Thymus (tissue), 11 donors: ENCODE data around the gene RASD1. TPM values are rescaled to one million over a fixed set of nuclear protein-coding genes. Genes with fewer than 3 reads are reported as not detected.

Experiments
- DNase-seq, 9 donors: peaks; one replicate each; pipeline ENCODE4 v3.0.0-alpha.2; 2013; ENCODE audit warnings: low spot score in 9 of 9, low read depth in 6 of 9, missing footprints in 1 of 9
- H3K27ac ChIP-seq, 2 donors: one replicate each; pipeline ENCODE4 v1.5.1; 2013; ENCODE audit warnings: control low read depth in 1 of 2, low read depth in 1 of 2, low read length in 1 of 2, mild to moderate bottlenecking in 1 of 2, moderate library complexity in 1 of 2
- H3K27me3 ChIP-seq, 2 donors: one replicate each; pipeline ENCODE4 v1.5.1; 2013; ENCODE audit warnings: low read length in 1 of 2; ENCODE audit not compliant: control insufficient read depth in 2 of 2, insufficient read depth in 1 of 2
- H3K36me3 ChIP-seq, 2 donors: one replicate each; pipeline ENCODE4 v1.5.1; 2013; ENCODE audit warnings: low read length in 1 of 2, mild to moderate bottlenecking in 1 of 2, moderate library complexity in 1 of 2; ENCODE audit not compliant: control insufficient read depth in 2 of 2, insufficient read depth in 2 of 2
- H3K4me1 ChIP-seq, 2 donors: one replicate each; pipeline ENCODE4 v1.5.1; 2013; ENCODE audit warnings: low read length in 2 of 2; ENCODE audit not compliant: control insufficient read depth in 2 of 2, insufficient read depth in 2 of 2
- H3K4me3 ChIP-seq, 2 donors: one replicate each; pipeline ENCODE4 v1.5.1; 2013; ENCODE audit warnings: low read length in 2 of 2, control low read depth in 1 of 2, mild to moderate bottlenecking in 1 of 2
- H3K9me3 ChIP-seq, 2 donors: one replicate each; pipeline ENCODE4 v1.5.1; 2013; ENCODE audit warnings: low read length in 1 of 2, mild to moderate bottlenecking in 1 of 2; ENCODE audit not compliant: control insufficient read depth in 2 of 2, insufficient read depth in 1 of 2
- WGBS: extraction: QIAGEN DNeasy Blood & Tissue Kit; methylation state at CpG from one replicate; pipeline ENCODE4 v1.1.7; 2013; 5-methylcytosine and 5-hydroxymethylcytosine counted together
- polyA plus RNA-seq: library from polyadenylated mRNA; stranded (reverse); fragments of 200-250 nt; gene quantifications from one replicate; pipeline ENCODE4 v1.2.3, GENCODE V29; 2013
- total RNA-seq: library from RNA; stranded (reverse); fragments of 120-200 nt; gene quantifications from one replicate; pipeline ENCODE4 v1.2.4, GENCODE V29; 2013
- donor health status: healthy.

Gene RASD1
- total and polyA plus RNA-seq, 2 donors, result 12.1 to 13.0 TPM

GRCh38 chr17:17508019-17508535, 11.9 kb upstream of the RASD1 start:
- Histone ChIP-seq H3K27me3 (no peaks in the 10 kb centered on the region), H3K4me3 (no peak overlapping the region), H3K27ac (peak overlapping the region in 1 of 2 donors; percentile 32), H3K4me1 (peaks cover 0 to 42% of the 10 kb centered on the region in 2 donors), H3K36me3 (no peaks in the 10 kb centered on the region), H3K9me3 (peaks cover 0 to 2% of the 10 kb centered on the region in 2 donors)
- 95% methylated on average over 11 of the region's 11 CpGs for WGBS
- DNase-seq, result no peak

DNA sequence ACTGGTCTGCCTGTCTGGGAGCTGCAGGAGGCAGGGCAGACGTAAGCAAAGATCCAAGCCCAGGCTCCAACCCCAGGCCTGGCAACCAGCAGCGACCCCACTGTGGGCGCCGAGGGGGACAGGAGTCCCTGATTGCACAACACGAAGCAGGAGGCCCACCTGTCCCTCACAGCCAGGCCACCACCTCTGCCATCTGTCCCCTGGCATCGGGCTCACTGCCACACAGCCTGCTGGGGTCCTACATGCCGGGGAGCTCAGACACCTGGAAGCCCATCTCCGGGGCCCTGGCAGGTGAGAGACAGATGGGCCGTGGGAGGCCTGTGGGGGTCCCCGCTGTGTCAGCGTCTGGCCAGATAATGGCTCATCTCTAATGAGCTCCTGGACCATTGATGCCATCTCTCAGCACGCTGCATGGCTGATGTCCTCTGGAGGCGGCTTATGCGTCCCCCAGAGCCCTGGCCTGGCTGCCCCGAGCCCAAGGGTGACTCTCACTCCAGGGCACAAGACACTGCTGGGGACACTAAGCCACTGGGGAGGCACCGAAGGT, 11.3 kb upstream of the RASD1 start:
- 95% methylated on average over 16 of the region's 16 CpGs for WGBS
- DNase-seq, result no peak
- H3K27ac ChIP-seq, result no peak overlapping the region

GRCh38 chr17:17506893-17507464, 10.8 kb upstream of the RASD1 start:
- Histone ChIP-seq H3K4me1 (peaks cover 0 to 31% of the 10 kb centered on the region in 2 donors), H3K36me3 (no peaks in the 10 kb centered on the region), H3K27ac (no peak overlapping the region), H3K27me3 (no peaks in the 10 kb centered on the region), H3K9me3 (peaks cover 0 to 2% of the 10 kb centered on the region in 2 donors), H3K4me3 (no peak overlapping the region)
- no peak for DNase-seq
- 39% methylated on average over 17 of the region's 17 CpGs for WGBS

More for the DNA sequence above, 11.3 kb upstream of the RASD1 start:
- Histone ChIP-seq H3K36me3 (no peaks in the 10 kb centered on the region), H3K27me3 (no peaks in the 10 kb centered on the region), H3K4me1 (peaks cover 0 to 37% of the 10 kb centered on the region in 2 donors), H3K4me3 (no peak overlapping the region), H3K9me3 (peaks cover 0 to 2% of the 10 kb centered on the region in 2 donors)

- Histone ChIP-seq H3K4me1 (peaks cover 0 to 24% of the 10 kb centered on the region in 2 donors), H3K9me3 (peaks cover 0 to 2% of the 10 kb centered on the region in 2 donors), H3K36me3 (no peaks in the 10 kb centered on the region), H3K4me3 (no peak overlapping the region), H3K27ac (no peak overlapping the region), H3K27me3 (no peaks in the 10 kb centered on the region)
- 96% methylated on average over 22 of the region's 22 CpGs for WGBS
- DNase-seq, result no peak
Measured at GRCh38 chr17:17506181-17506741, 10.1 kb upstream of the RASD1 start.

GRCh38 chr17:17505610-17506171, 9.5 kb upstream of the RASD1 start:
- no peak overlapping the region for H3K4me3 ChIP-seq
- peaks cover 0 to 18% of the 10 kb centered on the region in 2 donors for H3K4me1 ChIP-seq
- H3K27ac ChIP-seq, result no peak overlapping the region
- no peaks in the 10 kb centered on the region for H3K36me3 ChIP-seq
- H3K27me3 ChIP-seq, result no peaks in the 10 kb centered on the region
- 96% methylated on average over 22 of the region's 22 CpGs for WGBS
- no peak for DNase-seq
- H3K9me3 ChIP-seq, result peaks cover 0 to 2% of the 10 kb centered on the region in 2 donors

- no peak overlapping the region for H3K4me3 ChIP-seq
- 95% methylated on average over 5 of the region's 5 CpGs for WGBS
Measured at GRCh38 chr17:17505151-17505550, 9.0 kb upstream of the RASD1 start.

GRCh38 chr17:17504341-17505140, 8.3 kb upstream of the RASD1 start:
- Histone ChIP-seq H3K4me1 (peaks cover 0 to 7% of the 10 kb centered on the region in 2 donors), H3K27me3 (no peaks in the 10 kb centered on the region), H3K9me3 (peaks cover 0 to 2% of the 10 kb centered on the region in 2 donors), H3K27ac (no peak overlapping the region), H3K4me3 (no peak overlapping the region), H3K36me3 (no peaks in the 10 kb centered on the region)
- 94% methylated on average over 20 of the region's 20 CpGs for WGBS
- no peak for DNase-seq

More at GRCh38 chr17:17505151-17505550, 9.0 kb upstream of the RASD1 start:
- no peaks in the 10 kb centered on the region for H3K36me3 ChIP-seq
- H3K27me3 ChIP-seq, result no peaks in the 10 kb centered on the region
- DNase-seq, result no peak
- peaks cover 0 to 13% of the 10 kb centered on the region in 2 donors for H3K4me1 ChIP-seq
- H3K27ac ChIP-seq, result no peak overlapping the region
- H3K9me3 ChIP-seq, result peaks cover 0 to 2% of the 10 kb centered on the region in 2 donors

DNA sequence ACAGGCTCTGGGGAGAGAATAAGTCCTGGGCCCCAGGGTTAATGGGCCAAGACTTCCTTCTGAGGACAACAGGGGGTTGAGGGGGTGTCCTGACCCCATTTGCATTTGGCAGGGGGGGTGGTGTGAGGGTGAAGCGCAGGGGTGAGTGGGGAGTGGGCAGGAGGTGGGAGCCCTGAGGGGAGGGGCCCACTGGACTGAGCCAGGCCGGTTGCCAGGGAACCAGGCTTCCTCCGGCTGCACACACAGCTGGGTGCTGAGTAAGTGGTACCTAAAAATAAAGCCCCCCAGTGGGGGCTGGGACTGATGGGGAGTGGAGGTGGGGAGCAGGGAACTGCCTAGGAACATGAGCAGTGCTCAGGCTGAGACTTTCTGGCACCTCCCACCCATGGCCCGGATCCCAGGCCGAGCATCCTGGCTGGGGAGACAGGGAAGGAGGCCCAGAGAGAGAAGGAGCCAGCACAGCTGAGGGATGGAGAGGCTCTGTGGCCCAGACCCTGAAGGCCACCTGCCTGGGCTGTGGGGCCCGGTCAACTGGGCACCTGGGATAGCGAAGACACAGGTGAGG, 7.5 kb upstream of the RASD1 start:
- H3K27me3 ChIP-seq, result no peaks in the 10 kb centered on the region
- H3K4me3 ChIP-seq, result no peak overlapping the region
- H3K9me3 ChIP-seq, result peaks cover 0 to 2% of the 10 kb centered on the region in 2 donors
- no peak overlapping the region for H3K27ac ChIP-seq
- WGBS, result 85% methylated on average over 7 of the region's 7 CpGs
- peaks cover 0 to 1% of the 10 kb centered on the region in 2 donors for H3K4me1 ChIP-seq
- no peak for DNase-seq
- H3K36me3 ChIP-seq, result no peaks in the 10 kb centered on the region
